Measurements from ENCODE around the gene BNC2. TPM values are rescaled to one million over a fixed set of nuclear protein-coding genes. Genes with fewer than 3 reads are reported as not detected.

Gene BNC2
- total RNA-seq, 1 experiment from 2014 or later, result 43.6 TPM

GRCh38 chr9:16543225-16543624, 327.2 kb downstream of the BNC2 start:
- Histone ChIP-seq H3K9me3 (ENCODE audit: control insufficient read depth, low read depth, low read length) (no peaks in the 10 kb centered on the region), H3K23me2 (ENCODE audit: insufficient read length, low read depth, low read length, poor library complexity, severe bottlenecking) (no peaks in the 10 kb centered on the region), H3K4me1 (ENCODE audit: insufficient read depth, low read length) (peaks cover 6% of the 10 kb centered on the region), H2BK20ac (ENCODE audit: low read depth, low read length, poor library complexity, severe bottlenecking) (no peak overlapping the region), H3K56ac (ENCODE audit: insufficient read length, low read depth, low read length) (no peak overlapping the region), H2BK12ac (ENCODE audit: insufficient read length, low read depth, low read length) (no peak overlapping the region), H2BK120ac (ENCODE audit: low read depth, low read length, poor library complexity, severe bottlenecking) (no peak overlapping the region), H3K27ac (ENCODE audit: insufficient read length, low read depth, low read length) (no peak overlapping the region), H3K79me1 (ENCODE audit: insufficient read depth, low read depth, low read length, poor library complexity, severe bottlenecking) (no peaks in the 10 kb centered on the region), H4K91ac (ENCODE audit: insufficient read length, low read depth, low read length) (no peak overlapping the region), H4K8ac (replicated peaks; ENCODE audit: insufficient read length, low read depth, low read length) (no peak overlapping the region), H3K4me2 (ENCODE audit: insufficient read depth, insufficient read length, low read length) (no peak overlapping the region), H2AFZ (ENCODE audit: low read length) (no peak overlapping the region), H2BK15ac (ENCODE audit: low read depth, low read length) (no peak overlapping the region), H3K79me2 (ENCODE audit: insufficient read depth, low read length) (no peaks in the 10 kb centered on the region), H3K27me3 (ENCODE audit: insufficient read depth, low read length) (no peaks in the 10 kb centered on the region), H3K4ac (ENCODE audit: low read depth, low read length) (no peak overlapping the region), H4K5ac (ENCODE audit: insufficient read length, low read depth, low read length) (no peak overlapping the region), H2BK5ac (ENCODE audit: insufficient read length, low read length) (no peak overlapping the region), H4K20me1 (ENCODE audit: control insufficient read depth, insufficient read depth, insufficient read length) (no peaks in the 10 kb centered on the region), H3T11ph (ENCODE audit: low read length) (no peak overlapping the region), H3K18ac (ENCODE audit: insufficient read length, low read depth, low read length) (no peak overlapping the region), H3K23ac (ENCODE audit: insufficient read length, low read depth, low read length) (no peak overlapping the region), H2AK5ac (ENCODE audit: insufficient read length, low read length) (no peak overlapping the region), H3K14ac (ENCODE audit: insufficient read depth, low read length) (no peak overlapping the region), H3K9ac (ENCODE audit: extremely low read depth, insufficient read length, low read length) (no peak overlapping the region)
- no CpG with 5 or more reads among the region's 3 CpGs for WGBS (ENCODE audit: extremely low coverage, insufficient read length, low lambda C conversion rate)
- peaks cover 24 to 26% of the 10 kb centered on the region in 2 experiments for H3K4me1 Mint-ChIP-seq
- DNase-seq, result no peak
- no peak for TF ChIP-seq CTCF (conservative IDR thresholded peaks at IDR 0.05)
- no peaks in the 10 kb centered on the region for H3K27me3 Mint-ChIP-seq (ENCODE audit: low read depth)
- no peak overlapping the region for H3K4me3 Mint-ChIP-seq
- H3K9me3 Mint-ChIP-seq, result no peaks in the 10 kb centered on the region
- no peak overlapping the region for H3K27ac Mint-ChIP-seq
- H3K36me3 Mint-ChIP-seq (ENCODE audit: insufficient read depth in 1 of 3, low read depth in 3 of 3), result peaks cover 0 to 10% (median 0%) of the 10 kb centered on the region in 3 experiments; a peak in 2 of 7 replicates

All from H9 (cell line).